ENCODE measurements around the gene LITAF.
"Not testable (repeated sequence)": the region's sequence is repeated elsewhere in the genome, so short reads cannot be mapped to it uniquely, and the experiment has no call there.

Gene LITAF

DNA sequence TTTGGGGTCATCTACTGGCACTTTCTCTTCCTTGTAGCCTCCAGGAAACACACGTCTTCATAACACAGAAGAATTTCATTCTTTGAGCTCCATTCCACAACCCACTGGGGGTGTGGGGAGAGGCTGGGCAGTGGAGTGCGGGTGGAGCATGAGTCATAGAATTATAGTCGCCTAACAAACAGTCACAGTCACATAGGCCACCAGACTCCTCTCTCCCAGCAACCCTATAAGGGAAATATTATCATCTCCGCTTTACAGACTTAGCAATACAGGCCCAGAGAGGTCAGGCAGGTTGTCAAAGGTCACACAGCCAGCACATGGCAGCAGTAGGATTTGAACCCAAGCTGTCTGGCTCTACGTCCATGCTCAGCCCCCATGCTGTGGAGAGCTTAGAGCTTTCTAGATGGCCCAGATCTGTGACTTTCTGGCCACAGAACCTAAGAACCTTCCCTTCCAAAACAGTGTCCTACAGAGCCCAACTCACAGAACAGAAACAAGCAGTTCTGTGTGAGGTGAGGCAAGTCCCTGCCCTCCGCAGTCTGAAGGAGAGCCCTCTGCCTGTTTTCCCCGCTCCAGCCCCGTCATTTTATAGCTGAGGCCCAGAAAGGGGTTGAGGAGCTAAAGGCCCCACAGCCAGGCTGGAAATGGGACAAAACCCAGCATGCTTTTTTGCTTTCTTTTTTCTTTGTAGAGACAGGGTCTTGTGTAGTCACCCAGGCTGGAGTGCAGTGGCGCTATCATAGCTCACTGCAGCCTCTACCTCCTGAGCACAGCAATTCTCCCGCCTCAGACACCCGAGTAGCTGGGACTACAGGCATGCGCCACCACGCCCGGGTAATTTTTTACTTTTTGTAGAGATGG is 10.7 kb upstream of the LITAF start:
- no peak for DNase-seq

DNA sequence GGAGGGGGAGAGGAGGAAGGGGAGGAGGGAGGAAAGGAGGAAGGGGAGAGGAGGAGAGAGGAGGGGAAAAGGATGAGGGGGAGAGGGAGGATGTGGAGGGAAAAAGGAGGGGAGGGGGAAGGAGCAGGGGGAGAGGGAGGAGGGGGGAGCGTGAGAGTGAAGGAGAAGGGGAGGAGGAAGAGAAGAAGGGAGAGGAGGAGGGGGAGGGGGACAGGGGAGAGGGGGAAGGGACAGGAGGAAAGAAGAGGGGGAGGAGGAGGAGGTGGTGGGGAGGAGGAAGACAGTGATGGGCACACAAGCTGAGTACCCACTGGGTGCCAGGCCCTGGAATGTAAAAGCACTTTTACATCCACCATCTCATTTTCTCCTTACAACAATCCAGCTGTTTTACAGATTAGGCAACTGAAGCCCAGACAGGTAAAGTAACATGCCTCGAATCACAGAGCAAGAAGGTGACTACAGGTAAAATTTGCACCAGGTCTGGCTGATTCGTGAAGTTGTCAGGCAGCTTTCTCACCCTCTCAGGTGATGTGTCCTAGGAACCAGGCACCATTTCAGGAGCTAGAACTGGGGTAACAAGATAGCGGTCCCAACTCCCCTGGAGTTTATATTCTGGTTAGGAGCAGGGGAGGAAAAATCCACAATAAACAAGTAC is 10.0 kb upstream of the LITAF start:
- no peak for DNase-seq

DNA sequence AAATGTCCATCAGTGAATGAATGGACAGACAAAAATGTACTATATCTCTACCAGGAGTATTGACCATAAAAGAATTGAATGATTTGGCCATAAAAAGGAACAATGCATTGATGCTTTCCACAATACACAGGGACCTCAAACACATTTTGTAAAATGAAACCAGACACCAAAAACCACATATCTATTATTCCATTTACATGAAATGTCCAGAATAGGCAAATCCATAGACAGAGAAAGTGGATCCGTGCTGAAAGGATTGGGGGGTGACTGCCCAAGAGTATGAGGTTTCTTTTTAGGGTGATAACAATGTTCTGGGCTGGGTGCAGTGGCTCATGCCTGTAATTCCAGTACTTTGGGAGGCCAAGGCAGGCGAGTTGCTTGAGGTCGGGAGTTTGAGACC is 6.9 kb upstream of the LITAF start:
- no peak for DNase-seq

DNA sequence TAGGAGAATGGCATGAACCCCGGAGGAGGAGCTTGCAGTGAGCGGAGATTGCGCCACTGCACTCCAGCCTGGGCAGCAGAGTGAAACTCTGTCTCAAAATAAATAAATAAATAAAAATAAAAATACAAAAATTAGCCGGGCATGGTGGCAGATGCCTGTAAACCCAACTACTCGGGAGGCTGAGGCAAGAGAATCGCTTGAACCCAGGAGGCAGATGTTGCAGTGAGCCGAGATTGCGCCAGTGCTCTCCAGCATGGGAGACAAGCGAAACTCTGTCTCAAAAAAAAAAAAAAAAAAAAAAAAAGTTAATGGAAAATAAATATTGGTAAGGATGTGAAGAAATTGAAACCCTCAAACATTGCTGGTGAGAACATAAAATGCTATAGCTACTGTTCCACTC is 6.4 kb upstream of the LITAF start:
- DNase-seq, result not testable (repeated sequence)

DNA sequence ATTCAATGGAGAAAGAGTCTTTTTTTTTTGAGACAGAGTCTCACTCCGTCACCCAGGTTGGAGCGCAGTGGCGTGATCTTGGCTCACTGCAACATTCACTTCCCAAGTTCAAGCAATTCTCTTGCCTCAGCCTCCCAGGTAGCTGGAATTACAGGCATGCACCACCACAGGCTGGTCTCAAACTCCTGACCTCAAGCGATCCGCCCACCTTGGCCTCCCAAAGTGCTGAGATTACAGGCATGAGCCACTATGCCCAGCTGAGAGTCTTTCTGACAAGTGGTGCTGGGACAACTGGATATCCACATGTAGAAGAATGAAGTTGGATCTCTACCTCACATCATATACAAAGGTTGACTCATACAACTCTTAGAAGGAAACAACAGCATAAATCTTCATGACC is 4.9 kb upstream of the LITAF start:
- DNase-seq, result not testable (repeated sequence)

DNA sequence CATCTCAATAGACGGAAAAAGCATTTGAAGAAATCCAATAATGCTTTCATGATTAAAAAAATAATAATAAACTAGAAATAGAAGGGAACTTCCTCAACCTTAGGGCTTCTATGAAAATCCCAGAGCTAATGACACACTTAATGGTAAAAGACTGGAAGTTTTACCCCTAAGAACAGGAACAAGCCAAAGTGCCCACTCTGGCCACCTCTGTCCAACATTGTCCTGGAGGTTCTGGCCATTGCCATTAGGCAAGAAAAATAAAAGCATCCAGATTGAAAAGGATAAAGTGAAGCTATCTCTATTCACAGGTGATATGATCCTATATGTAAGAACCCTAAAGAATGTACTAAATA is 2.5 kb upstream of the LITAF start:
- DNase-seq, result no peak

DNA sequence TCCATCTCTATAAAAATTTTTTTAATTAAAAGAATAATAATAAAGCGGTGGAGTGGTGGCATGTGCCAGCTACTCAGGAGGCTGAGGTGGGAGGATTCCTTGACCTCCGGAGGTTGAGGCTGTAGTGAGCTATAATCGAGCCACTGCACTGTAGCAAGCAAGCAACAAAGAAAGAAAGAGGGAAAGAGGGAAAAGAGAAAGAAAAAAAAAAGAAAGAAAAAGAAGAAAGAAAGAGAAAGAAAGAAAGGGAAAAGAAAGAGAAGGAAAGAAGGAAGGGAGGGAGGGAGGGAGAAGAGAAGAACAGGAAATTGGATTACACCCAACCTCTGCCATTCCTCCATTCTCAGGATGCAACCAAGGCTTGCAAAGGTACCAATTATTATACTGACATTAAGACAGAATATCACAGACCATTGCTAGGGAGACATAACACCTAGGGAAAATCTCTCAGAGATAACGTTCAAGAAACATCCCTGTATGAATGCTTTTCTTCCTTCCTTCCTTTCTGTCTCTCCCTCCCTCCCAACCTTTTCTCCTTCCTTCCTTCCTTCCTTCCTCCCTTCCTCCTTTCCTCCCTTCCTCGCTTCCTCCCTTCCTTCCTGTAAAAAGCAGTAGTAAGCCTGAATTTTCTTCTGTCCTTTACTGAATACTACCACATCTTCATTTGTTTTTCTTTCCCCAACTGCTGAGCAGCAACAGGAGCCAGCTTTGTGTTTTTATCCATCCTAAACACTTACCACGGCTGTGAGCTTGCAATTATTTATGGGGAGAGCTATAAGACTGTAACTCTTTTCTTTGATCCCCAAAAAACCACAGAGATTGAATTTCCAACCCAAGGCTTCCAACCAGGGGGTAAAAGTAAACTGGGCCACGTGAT is 1.8 kb upstream of the LITAF start:
- no peak for DNase-seq

DNA sequence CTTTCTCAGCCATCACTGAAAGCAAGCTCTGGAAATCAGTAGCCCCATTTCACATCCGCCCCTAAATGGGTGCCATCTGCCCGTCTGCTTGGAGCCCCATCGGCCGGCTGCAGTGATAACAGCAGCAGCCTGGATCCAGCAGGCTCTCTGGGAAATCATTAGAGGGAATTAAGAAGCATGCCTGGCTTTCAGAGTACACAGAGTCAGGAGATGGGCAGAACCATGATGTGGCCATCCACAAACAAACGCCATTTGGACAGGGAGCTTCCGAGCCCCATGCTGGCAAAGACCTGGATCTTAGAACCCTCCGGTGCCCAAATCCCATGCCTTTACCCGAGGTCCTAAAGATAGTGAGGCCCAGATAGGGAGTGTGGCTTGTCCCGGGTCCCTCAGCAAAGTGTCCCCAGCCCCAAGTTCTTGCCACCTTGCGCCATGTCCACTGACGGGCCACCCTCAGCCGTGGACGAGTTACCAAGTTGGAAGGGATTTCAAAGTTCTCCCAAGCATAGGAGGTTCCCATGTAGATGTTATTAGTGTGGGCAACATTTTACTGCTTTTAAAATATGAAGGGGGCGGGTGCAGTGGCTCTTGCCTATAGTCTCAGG is 1.0 kb upstream of the LITAF start:
- no peak for DNase-seq

DNA sequence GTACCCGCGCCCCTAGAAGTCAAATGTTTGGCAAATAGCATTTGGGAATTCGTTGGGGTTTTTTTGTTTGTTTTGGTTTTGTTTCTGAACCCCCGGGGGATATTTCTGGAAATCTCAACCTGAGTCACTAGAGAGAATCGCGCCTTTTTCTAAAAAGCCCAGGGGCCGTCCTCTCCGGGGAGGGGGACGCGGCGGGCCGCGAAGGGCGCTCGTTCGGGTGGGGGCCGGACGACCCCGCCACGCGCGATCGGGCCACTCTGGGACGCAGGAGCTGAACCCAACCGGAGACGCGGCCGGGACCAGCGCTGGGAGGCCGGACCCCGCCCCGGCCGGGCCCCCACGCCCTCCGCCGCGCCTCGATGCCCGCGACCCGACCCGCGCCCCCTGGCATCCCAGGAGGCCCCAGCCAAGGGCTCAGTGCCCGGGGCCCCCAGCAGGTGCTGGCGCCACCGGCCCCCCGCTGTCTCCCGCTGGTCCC is 302 bp downstream of the LITAF start:
- peak; percentile 34 to 36 for DNase-seq

DNA sequence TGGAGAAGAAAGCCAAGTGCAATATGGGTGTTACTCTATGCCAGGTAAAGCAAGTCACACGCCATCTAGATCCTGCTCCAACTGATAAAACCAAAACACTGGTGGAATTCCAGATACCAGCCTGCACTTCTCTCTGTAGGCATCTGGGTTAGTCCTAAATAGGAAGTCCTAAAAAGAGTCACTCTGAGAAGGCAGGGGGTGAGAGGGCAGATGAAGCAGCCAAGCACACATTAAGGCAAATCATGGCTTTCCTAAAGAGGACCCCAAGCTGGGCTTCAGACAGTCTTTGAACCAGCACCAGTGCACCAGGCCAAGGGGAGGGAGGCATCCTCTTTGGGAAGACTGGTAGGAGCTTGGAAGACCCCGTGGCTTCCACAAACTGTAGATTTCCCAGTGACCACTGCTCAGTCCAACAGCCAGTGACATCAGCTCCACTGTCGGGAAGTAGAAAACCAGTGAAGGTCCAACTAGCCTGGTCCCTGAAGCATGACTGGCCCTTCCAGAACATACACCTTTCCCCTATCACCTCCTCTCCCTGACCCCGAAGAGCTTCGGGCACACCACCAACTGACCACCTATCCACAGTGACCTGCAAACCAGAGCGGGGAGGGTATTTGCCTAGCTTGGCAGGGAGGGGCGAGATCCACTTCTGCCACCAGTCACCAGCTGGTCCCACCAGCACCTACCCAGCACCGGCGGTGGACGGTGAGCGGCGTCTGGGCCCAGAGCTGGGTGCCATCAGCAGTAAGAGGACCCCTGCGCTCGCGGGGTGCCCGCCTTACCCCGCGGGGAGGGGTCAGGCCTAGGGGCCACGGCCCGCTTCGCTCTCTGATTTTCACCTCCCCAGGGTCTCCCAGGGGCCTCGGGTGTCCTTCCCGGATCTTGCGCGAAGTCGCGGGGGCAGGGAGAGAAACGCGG is 1.0 kb downstream of the LITAF start:
- DNase-seq, result peak in 1 of 2 experiments; percentile 46

DNA sequence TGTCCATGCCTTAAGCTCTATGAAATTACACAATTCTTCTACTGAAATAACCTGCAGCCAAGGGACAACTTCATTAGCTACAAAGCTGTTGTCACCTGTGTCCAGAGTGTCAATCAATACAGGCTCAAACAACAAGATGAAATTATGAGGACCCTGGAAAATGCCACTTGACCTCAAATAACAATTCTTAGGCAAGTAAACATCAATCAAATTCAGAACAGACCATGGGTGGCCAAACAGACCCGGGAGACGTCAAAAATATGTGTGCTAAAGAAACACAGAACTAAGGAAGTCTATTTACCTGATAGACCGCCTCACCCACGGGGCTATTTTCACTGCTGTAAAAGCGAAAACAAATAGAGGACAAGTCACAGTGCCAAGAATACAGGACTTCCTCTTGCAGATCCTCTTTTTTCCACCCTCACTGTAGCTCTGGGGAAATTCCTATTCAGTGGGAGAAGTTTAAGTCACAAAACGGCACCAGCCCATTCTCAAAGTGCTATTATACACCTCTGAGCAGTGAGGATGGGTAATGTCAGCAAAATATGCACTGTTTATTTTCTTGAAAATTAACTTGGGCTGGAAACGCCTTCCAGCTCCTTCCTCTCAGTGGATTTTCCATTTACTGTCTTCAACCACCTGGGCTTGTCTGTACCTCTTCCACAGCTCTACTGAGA is 2.7 kb downstream of the LITAF start:
- no peak for DNase-seq

DNA sequence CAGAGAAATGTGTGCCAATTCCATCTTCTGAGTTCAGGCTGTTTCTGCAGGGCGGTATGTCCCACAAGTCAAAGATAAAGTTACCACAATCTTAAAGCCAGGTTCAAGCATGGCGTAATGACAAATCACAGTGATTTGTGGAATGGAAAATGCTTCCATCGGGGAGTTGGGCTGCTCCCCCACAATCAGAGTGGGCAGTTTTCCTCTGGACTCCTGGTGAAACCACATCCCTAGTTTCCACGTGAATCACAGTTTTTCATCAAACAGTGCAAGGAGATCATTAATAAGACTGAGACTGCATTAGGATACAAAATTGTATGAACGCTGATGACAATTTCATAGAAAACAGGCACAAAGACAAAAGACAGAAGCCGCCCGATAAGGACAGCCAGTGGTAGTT is 3.6 kb downstream of the LITAF start:
- DNase-seq, result no peak

DNA sequence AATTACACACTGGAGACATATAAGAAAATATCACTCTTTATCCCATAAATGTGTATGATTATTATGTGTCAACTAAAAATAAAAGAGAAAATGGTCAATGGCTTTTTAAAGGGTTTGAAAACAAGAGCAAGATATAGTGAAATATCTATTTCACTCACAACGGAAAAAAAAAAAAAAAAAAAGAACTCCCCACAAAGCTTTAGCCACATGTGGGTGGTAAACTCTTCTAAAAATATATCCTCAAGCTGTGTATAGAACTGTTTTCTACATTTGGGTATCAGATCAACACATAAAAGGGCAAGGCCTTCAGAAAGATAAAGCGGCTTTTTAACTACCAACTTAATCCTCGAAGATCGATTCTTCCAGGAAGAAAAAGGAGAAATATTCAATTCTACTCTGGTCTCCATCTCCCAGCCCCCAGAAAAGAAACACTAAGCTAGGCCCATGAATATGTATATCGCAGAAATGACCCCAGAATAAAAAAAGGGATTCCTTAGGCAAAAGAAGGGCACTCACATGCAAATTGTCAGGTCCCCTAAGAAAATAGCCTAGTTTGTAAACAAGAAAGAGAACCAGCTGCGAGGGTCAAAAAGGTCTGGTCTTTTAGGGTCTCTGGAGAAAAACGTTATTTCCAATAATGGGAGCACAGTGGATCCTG is 4.4 kb downstream of the LITAF start:
- DNase-seq, result no peak

DNA sequence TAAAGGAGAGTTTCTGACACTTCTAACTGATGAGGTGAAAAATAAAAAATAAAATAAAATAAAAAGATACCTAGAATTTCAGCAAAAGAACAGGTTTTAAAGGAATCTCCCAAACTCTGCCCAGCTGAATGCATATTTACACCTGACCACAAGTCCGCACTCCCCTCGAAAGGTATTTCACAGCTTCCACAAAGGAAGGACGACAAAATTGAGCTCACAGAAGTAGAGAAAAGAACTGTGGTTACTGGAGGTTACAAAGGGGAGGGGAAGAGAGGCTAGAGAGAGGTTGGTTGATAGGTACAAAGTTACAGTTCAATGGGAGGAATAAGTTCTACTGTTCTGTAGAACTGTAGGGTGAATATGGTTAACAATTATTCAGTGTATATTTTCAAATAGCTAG is 5.0 kb downstream of the LITAF start:
- no peak for DNase-seq

DNA sequence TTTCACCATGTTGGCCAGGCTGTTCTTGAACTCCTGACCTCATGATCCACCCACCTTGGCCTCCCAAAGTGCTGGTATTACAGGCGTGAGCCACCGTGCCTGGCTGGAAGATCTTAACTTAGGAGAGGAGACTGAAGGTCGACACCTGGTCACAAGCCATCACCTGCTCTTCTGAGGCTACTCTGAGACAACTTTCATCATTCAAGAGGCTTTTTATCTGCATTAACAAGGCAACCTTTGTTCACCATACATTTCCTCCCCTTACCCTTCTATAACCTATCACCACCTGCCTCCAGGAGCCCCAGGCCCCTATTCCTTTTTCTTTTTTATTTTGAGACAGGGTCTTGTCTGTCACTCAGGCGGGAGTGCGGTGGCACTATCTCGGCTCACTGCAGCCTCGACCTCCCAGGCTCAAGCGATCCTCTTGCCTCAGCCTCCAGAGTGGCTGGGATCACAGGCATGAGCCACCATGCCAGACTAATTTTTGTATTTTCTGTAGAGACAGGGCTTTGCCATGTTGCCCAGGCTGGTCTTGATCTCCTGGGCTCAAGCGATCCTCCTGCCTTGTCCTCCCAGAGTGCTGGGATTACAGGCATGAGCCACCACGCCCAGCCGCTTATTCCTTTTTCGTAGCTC is 6.2 kb downstream of the LITAF start:
- DNase-seq, result no peak

DNA sequence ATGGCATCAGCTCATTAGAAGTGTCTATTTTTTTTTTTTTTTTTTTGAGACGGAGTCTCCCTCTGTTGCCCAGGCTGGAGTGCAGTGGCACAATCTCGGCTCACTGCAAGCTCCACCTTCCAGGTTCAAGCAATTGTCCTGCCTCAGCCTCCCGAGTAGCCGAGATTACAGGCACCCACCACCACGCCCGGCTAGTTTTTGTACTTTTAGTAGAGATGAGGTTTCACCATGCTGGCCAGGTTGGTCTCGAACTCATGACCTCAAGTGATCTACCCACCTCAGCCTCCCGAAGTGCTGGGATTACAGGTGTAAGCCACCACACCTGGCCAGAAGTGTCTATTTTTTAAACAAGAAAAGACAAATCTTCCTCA is 9.4 kb downstream of the LITAF start:
- DNase-seq, result not testable (repeated sequence)

DNA sequence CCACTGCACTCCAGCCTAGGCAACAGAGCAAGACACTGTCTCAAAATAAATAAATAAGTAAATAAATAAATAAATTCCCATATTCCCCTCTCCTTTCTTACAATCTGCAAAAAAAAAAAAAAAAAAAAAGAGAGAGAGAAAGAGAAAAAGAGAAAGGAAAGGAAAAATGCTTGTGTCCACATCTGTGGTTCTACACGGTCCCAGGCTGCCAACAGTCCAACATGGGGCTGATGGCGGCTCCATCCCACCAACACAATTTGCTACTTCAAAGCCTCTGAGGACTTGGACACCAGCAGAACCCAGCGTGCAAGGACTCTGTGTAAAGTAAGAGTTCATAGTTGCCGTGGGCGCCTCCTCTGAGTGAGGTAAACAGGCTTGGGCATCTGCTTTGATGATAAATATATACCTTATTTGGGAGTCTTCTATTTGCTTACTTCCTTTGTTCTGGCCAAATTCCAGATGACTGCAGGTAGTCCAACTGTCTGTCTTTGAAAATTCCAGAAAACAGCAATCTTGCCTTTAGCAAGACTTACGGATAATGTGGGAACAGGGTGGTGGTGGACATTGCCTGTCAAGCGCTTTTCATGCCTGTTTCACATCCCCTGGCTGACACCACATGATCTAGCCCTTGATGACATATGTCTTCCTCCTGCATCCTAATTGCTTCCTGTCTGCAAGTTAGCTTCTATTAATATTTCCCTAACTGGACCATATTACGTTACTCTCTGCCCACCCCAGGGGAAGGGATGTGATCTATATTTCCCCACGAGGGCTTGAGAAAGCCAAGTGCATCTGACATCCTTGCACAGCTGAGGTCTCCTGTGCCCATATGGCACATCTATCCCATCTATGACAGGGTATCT is 10.1 kb downstream of the LITAF start:
- DNase-seq, result no peak

DNA sequence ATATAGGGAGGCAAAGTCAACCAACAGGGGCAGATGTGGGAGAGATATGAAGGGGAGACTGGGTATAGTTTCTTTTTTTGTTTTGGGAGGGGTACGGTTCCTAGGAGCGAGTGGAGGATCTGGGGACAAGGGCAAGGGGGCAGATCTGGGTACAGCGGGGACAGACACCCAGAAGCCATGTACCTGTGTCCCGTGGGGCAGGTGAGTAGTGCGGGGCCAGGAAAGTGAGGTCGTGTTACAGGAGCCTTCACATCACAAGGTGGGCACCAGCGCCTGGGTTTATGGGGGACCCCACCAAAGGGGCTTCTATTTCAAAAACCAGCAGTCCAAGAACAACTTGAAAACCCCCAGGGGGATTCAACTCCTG is 11.5 kb downstream of the LITAF start:
- no peak for DNase-seq

DNA sequence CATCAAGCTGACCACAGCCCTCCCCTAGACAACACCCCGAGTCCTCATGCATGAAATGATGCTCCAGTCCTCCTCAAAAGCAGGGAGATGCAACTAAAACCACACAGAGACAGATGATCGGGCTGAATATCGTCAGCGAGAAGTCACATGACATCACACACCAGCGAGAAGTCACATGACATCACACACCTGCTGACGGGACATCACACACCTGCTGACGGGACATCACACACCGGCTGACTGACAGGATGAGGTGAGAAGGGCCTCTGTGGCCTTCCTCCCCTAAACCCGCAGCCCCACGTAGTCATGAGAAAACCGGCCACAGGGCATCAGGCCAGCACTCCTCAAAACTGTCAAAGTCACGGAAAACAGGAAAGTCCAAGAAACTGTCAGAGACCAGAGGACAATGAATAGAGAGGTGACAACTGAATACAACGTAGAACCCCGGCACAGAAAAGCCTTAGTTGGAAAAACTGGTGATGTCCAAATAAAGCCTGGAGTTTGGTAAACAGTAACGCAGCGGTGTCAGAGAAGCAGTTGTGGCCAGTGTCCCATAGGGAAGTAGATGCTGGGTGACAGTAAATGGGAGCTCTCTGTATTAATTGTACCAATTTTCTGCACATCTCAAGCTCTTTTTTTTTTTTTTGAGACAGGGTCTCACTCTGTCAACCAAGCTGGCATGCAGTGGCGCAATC is 14.3 kb downstream of the LITAF start:
- DNase-seq, result peak in 1 of 2 experiments; percentile 28
